GM11168 (cell line): ENCODE data around the gene CORIN.
"Not testable (repeated sequence)": the region's sequence is repeated elsewhere in the genome, so short reads cannot be mapped to it uniquely, and the experiment has no call there.

ENCODE experiments used
- in situ Hi-C: fragments of 300-500 bp; cut with MboI; formaldehyde crosslinking; loops from one replicate; pipeline ENCODE4 v1.12.0; 2022; ENCODE audit warnings: low sequenced_read_pairs; ENCODE audit not compliant: unreplicated experiment

Gene CORIN

DNA sequence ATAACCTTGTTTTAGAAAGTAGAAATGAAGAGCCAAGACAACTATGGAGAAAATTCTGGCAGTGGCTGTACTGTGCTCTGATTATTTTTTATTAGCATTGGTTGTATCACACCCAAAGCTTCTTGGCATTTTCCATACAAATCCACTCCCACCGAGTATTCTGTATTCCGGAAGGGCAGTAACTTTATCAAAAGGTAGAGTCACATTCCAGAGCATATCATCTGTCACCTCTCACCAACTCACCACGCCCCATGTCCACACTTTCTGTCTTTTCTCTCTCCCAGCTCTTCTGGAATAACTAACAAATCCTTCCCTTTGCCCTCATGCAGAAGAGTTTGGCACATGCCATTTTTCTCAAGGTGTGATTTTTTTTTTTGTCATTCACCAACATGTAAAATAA is 52.7 kb downstream of the CORIN start:
- in situ Hi-C loops, result no loop called here

GRCh38 chr4:47784222-47784621 is 53.6 kb downstream of the CORIN start:
- in situ Hi-C loops, result no loop called here

DNA sequence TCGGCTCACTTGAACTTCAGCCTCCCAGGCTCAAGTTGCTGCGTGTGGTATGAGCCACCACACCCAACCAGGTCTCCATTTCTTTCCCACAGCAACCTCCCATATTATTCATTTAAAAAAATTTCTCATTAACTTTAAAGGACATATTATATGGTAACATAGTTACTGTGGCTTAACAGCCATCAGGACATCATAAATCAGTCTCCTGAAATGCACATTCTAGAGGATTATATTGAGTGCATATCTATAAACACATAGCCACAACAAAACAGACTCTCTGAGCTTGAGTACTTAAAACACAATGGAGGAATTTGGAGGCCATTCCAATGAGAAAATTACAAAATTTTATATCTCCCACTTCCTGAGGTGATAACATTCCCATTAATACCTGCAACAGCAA is 61.5 kb downstream of the CORIN start:
- in situ Hi-C loops, result no loop called here

GRCh38 chr4:47774079-47774478 is 63.8 kb downstream of the CORIN start:
- in situ Hi-C loops, result no loop called here

GRCh38 chr4:47771020-47771419 is 66.8 kb downstream of the CORIN start:
- in situ Hi-C loops, result no loop called here

- in situ Hi-C loops, result not testable (repeated sequence)
Measured at GRCh38 chr4:47767956-47768355, 69.9 kb downstream of the CORIN start.

- in situ Hi-C loops, result no loop called here
Measured at GRCh38 chr4:47763279-47763678, 74.6 kb downstream of the CORIN start.

DNA sequence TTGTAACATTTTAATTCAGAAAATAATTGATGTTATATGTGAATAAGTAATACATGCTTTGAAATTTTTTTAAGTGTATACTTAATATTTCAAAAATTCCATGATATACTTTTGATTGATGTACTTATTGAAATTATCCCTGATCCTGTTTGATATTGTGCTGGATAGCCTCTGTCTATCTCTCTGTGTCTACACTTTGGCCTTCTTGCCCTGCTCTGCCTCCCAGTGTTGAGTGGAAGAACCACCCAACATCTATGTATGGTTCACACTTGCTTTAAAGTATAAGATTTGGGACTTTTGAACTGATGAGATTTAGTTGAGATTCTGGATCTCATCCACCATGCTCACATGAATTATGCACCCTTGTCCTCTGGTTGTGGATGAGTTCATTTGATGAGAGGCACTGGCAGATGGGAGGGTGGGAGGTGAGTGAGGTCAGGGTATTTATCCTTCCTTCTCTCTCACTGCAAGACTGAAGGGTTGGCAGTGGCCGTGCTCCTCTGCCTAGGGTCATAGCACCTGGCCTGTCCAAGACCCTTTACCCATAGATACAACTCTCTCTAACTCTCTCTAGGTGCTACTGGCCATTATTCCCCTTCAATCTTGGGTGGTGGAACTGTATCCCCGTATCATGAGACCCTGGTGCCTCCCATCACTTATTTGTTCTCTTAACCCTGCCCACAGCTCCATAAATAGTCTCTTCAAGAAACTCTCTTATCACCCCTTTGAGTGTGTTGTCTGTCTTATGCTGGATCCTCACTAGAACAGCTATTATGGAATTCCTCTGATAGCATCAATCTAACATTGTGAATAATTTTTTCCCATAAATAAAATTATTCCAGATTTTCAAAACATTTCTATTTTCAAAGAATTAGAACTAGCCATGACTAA is 75.2 kb downstream of the CORIN start:
- in situ Hi-C loops, result no loop called here

- in situ Hi-C loops, result not testable (repeated sequence)
Measured at GRCh38 chr4:47753316-47753715, 84.6 kb downstream of the CORIN start.

DNA sequence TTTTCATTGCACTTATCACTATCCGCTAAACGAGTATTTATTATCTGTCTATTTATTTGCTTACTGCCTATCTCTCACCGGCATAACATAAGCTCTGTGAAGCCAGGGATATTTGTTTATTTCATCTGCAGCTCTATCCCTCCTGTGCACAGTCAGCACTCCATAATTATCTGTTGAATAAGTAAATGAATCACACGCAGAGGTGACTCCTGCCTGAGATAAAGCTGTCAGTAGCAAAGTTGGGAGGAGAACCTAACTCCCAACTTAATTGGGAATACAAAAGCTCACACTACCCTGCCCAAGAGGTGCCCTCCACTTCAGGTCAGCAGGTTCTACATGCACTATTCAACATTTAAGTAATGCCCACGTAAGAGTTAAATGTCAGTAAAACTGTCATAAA is 85.7 kb downstream of the CORIN start:
- in situ Hi-C loops, result no loop called here

DNA sequence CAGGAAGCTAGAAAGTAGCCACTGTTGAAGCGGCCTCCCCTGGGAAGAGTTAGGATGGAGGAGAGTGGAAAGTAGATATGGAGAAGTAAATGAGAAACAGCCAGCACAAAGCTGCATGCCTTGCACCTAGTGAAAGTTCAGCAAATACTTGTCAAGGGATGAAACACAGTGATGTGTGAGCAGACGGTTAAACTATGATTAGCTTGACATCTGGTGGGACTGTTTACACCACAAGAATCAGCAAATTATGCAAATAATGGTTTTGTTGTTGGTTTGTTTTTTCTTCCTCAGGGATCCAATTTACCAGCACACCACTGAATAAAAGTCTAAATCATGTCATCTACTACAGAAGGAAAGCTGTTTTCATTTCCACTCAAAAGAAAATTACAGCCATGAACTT is 87.1 kb downstream of the CORIN start:
- in situ Hi-C loops, result no loop called here

DNA sequence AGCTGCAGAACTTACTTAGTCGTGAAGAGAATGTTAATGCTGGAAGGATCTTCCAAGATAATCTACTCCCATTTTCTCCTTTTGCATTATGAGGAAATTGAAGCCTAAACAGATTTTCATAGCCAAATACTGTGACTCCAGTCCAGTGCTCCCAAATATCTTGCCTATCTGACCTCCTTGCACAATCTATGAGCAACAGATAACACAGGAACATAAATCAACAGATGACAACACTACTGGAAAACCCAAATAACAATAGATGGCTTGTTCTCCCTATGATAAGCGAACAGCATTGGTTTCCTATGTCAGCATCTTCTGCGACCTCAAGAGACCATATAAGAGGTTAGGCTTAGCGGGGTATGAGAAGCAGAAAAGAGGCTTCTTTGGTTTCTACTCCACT is 88.0 kb downstream of the CORIN start:
- in situ Hi-C loops, result no loop called here

DNA sequence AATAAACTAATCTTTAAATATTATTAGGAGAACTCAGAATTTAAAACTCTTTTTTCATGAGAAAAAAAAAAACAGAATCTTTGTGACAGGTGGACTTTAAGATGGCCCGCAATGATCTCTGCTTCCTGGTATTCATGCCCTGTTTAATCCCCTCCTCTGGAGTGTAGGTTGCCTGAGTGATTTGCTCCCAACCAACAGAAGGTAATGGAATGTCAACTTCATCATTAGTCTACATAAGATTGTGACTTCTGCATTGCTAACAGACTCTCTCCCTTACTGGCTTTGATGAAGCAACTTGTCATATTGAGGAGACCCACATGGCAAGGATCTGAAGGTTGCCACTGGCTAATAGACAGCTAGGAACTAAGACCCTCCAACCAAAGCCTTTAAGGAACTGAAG is 88.8 kb downstream of the CORIN start:
- in situ Hi-C loops, result no loop called here

- in situ Hi-C loops, result no loop called here
Measured at GRCh38 chr4:47747846-47748494, 89.9 kb downstream of the CORIN start.

- in situ Hi-C loops, result no loop called here
Measured at GRCh38 chr4:47747211-47747610, 90.7 kb downstream of the CORIN start.

DNA sequence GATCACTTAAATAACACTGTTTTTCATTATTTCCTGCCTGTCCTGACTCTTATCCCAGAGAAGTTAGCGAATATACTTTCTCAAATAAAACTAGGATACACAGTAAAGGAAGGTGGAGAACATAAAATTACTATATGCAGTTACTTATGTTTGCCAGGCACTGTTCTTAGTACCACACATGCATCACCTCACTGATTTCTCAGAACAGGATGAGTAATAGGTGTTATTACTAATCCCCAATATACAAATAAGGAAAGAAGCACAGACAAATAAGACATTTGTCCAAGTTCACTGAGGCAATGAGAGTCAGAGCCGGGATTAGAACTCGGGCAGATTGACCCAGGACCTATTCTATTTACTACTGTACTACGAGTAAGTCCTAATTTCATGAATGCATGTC is 91.7 kb downstream of the CORIN start:
- in situ Hi-C loops, result no loop called here

- in situ Hi-C loops, result no loop called here
Measured at GRCh38 chr4:47744843-47745382, 93.0 kb downstream of the CORIN start.

DNA sequence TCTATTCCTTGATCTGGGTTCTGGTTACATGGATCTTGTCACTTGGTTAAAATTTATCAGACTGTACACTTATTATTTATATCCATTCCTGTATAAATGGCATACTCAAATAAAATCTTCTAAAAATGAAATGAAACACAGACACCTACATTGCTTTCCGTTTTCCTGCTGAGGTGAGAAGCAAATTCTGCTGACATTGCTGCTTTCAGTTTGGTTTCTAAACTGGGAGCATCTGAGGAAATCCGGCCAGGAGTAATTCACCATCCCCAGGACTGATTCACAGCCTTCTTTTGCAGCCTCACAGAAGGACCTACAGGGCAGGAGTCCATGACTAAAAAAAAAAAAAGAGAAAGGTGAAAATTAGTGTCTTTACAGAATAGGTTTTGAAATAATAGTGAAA is 93.6 kb downstream of the CORIN start:
- in situ Hi-C loops, result no loop called here

DNA sequence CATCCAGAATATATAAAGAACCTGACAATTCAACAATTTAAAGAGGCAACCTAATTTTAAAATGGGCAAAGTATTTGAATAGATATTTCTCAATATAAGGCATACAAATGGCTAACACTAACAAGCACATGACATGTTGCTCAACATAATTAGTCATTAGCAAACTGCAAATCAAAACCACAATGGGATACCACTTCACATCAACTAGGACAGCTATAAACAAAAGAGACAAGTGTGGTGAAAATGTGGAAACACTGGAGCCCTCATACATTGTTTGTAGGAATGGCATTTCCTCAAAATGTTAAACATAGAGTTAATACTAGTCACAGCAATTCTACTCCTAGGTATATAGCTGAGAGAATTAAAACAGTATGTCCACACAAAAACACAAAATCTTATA is 96.7 kb downstream of the CORIN start:
- in situ Hi-C loops, result no loop called here

- in situ Hi-C loops, result no loop called here
Measured at GRCh38 chr4:47737326-47737725, 100.5 kb downstream of the CORIN start.

- in situ Hi-C loops, result no loop called here
Measured at GRCh38 chr4:47736555-47736954, 101.3 kb downstream of the CORIN start.

DNA sequence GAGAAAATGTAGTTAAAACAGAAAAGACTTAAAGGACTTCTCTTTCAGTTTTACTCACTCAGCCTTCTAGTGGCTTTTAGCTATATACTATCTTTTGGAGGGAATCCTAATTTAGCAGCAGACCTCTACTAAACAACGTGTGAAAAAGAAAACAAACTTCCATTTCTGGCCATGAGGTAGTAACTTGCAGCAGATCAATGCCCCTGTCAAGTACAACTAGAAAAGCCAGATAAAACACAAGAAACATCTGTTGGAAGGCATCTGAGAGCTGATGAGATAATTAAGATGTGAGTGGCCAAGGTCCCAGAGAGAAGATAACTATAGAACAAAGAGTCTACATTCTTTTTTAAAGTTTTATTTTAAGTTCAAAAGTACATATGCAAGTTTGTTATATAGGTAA is 101.7 kb downstream of the CORIN start:
- in situ Hi-C loops, result no loop called here
